Keratinocyte (primary cell): ENCODE results near the gene TNNT3.

ENCODE experiments used
- EZH2 ChIP-seq: IDR thresholded peaks from one replicate; pipeline ENCODE4 v1.6.1; 2012; ENCODE audit warnings: inconsistent platforms, mild to moderate bottlenecking, low read length, moderate library complexity
- TF ChIP-seq, protein P1 (sequence below), 3 experiments: IDR thresholded peaks in 1 of 3; conservative IDR thresholded peaks in 1 of 3; optimal IDR thresholded peaks in 1 of 3; 2 replicates in 2 of 3; 3 replicates in 1 of 3; pipeline versions ENCODE3 to v1.5.1; 2011; ENCODE audit warnings: low read length in 3 of 3, mild to moderate bottlenecking in 3 of 3, moderate library complexity in 2 of 3, control low read depth in 1 of 3, inconsistent platforms in 1 of 3; ENCODE audit not compliant: insufficient read depth in 2 of 3; ENCODE audit errors: extremely low read depth in 1 of 3

DNA sequence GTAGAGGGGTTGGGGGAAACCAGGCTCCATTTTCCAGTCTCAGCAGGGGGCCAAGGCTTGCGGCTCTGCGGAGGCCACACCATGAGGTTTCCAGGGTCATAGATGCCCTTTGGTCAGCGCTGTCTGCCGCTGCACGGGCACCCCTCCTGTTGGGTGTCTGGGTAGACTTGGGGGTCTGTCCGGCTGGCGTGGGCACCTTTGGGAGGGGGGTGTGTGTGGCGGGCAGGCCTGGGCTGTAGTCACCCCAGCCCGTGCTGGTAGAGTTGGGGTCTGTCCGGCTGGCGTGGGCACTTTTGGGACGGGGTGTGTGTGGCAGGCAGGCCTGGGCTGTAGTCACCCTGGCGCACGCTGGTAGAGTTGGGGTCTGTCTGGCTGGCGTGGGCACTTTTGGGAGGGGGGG, 48.0 kb upstream of the TNNT3 start:
- TF ChIP-seq EZH2: no peak
- TF ChIP-seq, protein P1, sequence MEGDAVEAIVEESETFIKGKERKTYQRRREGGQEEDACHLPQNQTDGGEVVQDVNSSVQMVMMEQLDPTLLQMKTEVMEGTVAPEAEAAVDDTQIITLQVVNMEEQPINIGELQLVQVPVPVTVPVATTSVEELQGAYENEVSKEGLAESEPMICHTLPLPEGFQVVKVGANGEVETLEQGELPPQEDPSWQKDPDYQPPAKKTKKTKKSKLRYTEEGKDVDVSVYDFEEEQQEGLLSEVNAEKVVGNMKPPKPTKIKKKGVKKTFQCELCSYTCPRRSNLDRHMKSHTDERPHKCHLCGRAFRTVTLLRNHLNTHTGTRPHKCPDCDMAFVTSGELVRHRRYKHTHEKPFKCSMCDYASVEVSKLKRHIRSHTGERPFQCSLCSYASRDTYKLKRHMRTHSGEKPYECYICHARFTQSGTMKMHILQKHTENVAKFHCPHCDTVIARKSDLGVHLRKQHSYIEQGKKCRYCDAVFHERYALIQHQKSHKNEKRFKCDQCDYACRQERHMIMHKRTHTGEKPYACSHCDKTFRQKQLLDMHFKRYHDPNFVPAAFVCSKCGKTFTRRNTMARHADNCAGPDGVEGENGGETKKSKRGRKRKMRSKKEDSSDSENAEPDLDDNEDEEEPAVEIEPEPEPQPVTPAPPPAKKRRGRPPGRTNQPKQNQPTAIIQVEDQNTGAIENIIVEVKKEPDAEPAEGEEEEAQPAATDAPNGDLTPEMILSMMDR (optimal IDR thresholded peaks at IDR 0.05 in 1 of 3, IDR thresholded peaks at IDR 0.05 in 1 of 3, conservative IDR thresholded peaks at IDR 0.05 in 1 of 3; ENCODE audit: extremely low read depth in 1 of 3, insufficient read depth in 2 of 3, low read length in 3 of 3): no peak
